GM23248 (cell line): ENCODE measurements around the gene ZC3H7A. TPM values are rescaled to one million over a fixed set of nuclear protein-coding genes. Genes with fewer than 3 reads are reported as not detected.

Source experiments
- DNase-seq: peaks from one replicate; pipeline ENCODE4 v3.0.0-alpha.2; 2015
- H2AFZ ChIP-seq: fragments of 200-600 bp; sonication (generic); 2 replicates; pipeline ENCODE4 v1.6.1; 2016; ENCODE audit warnings: antibody characterized with exemption
- H3F3A ChIP-seq: fragments of 200-600 bp; sonication (generic); 2 replicates; pipeline ENCODE4 v1.6.1; 2016; ENCODE audit warnings: mild to moderate bottlenecking, antibody characterized with exemption, mixed run types; ENCODE audit not compliant: insufficient read depth
- H3K27ac ChIP-seq: fragments of 200-600 bp; sonication (generic); 2 replicates; pipeline ENCODE4 v1.5.1; 2016; ENCODE audit warnings: mild to moderate bottlenecking
- H3K27me3 ChIP-seq: fragments of 200-600 bp; sonication (generic); replicated peaks from 2 replicates; pipeline ENCODE4 v1.6.1; 2016; ENCODE audit warnings: mild to moderate bottlenecking; ENCODE audit not compliant: insufficient read depth
- H3K36me3 ChIP-seq: fragments of 200-600 bp; sonication (generic); 2 replicates; pipeline ENCODE4 v1.6.1; 2016; ENCODE audit warnings: low read depth, mild to moderate bottlenecking
- H3K4me1 ChIP-seq: fragments of 200-600 bp; sonication (generic); 2 replicates; pipeline ENCODE4 v1.6.1; 2016; ENCODE audit warnings: mild to moderate bottlenecking; ENCODE audit not compliant: insufficient read depth
- H3K4me2 ChIP-seq: fragments of 200-600 bp; sonication (generic); one replicate; pipeline ENCODE4 v1.6.1; 2016; ENCODE audit warnings: mild to moderate bottlenecking; ENCODE audit not compliant: unreplicated experiment
- H3K4me3 ChIP-seq: fragments of 200-600 bp; sonication (generic); 2 replicates; pipeline ENCODE4 v1.5.1; 2016; ENCODE audit warnings: mild to moderate bottlenecking
- H3K79me2 ChIP-seq: fragments of 200-600 bp; sonication (generic); 2 replicates; pipeline ENCODE4 v1.6.1; 2016; ENCODE audit warnings: mild to moderate bottlenecking; ENCODE audit not compliant: insufficient read depth
- H3K9ac ChIP-seq: fragments of 200-600 bp; sonication (generic); 2 replicates; pipeline ENCODE4 v1.6.1; 2016; ENCODE audit warnings: mild to moderate bottlenecking
- H3K9me2 ChIP-seq: fragments of 200-600 bp; sonication (generic); 2 replicates; pipeline ENCODE4 v1.6.1; 2016; ENCODE audit warnings: mixed run types, mild to moderate bottlenecking, moderate library complexity; ENCODE audit not compliant: insufficient read depth
- H3K9me3 ChIP-seq: fragments of 200-600 bp; sonication (generic); one replicate; pipeline ENCODE4 v1.6.1; 2017; ENCODE audit warnings: low read depth
- H4K20me1 ChIP-seq: fragments of 200-600 bp; sonication (generic); 2 replicates; pipeline ENCODE4 v1.6.0; 2016; ENCODE audit not compliant: insufficient read depth
- EZH2 ChIP-seq: fragments of 200-600 bp; sonication (generic); IDR thresholded peaks from 2 replicates; pipeline ENCODE4 v1.6.1; 2018; ENCODE audit warnings: antibody characterized with exemption, mild to moderate bottlenecking; ENCODE audit not compliant: insufficient read depth, poor library complexity, severe bottlenecking
- EZH2phosphoT487 ChIP-seq: fragments of 200-600 bp; sonication (generic); IDR thresholded peaks from 2 replicates; pipeline ENCODE4 v1.6.1; 2018; ENCODE audit warnings: antibody characterized with exemption, moderate library complexity, mild to moderate bottlenecking, low read depth; ENCODE audit not compliant: insufficient read depth
- WGBS, 2 experiments: methylation state at CpG; one replicate each; pipeline ENCODE4 v1.1.6; 2015 to 2017; ENCODE audit warnings: low lambda C conversion rate in 2 of 2, low coverage in 1 of 2; ENCODE audit errors: missing lambda C conversion rate in 2 of 2; 5-methylcytosine and 5-hydroxymethylcytosine counted together
- in situ Hi-C: fragments of 300-500 bp; cut with MboI; formaldehyde crosslinking; loops from 2 replicates; pipeline ENCODE4 v1.15.0; 2020
- polyA plus RNA-seq: library from polyadenylated mRNA; unstranded; fragments of >200 nt; fragmentation: Nextera tagmentation; extraction: Ambion mirVana; gene quantifications from 2 replicates; pipeline ENCODE4 v1.2.1, GENCODE V29; 2016
- total RNA-seq: library from RNA; depleted of rRNA; stranded (reverse); fragments of >200 nt; shearing (Covaris generic); gene quantifications from 2 replicates; pipeline ENCODE4 v1.2.3, GENCODE V29; 2014

ZC3H7A gene
- total and polyA plus RNA-seq, 2 experiments from 2014 or later: 33.6 to 48.0 TPM

DNA sequence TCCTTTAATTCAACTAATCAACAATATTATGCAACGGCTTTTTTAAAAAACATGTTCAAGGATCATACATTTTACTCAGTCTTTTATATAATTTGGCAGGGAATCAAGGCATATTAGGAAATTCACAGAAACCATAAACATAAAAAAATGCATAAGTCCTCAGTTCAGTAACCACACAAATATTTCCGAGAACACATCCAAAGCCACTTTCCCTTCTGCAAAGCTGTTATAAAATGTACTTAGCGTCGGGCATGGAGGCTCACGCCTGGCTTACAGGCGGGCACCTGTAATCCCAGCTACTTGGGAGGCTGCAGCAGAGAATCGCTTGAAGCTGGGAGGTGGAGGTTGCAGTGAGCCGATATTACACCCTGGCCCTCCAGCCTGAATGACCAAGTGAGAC is 9.7 kb upstream of the ZC3H7A start:
- DNase-seq: peak; percentile 69
- Histone ChIP-seq H3K9ac (no peak overlapping the region), H3K79me2 (no peaks in the 10 kb centered on the region), H3K9me3 (no peaks in the 10 kb centered on the region), H3K27me3 (no peaks in the 10 kb centered on the region), H2AFZ (no peak overlapping the region), H3K4me3 (no peak overlapping the region), H3K4me1 (peaks cover 6% of the 10 kb centered on the region), H3K4me2 (no peak overlapping the region), H4K20me1 (no peaks in the 10 kb centered on the region), H3K9me2 (no peaks in the 10 kb centered on the region), H3K36me3 (no peaks in the 10 kb centered on the region), H3K27ac (no peak overlapping the region), H3F3A (peaks cover 10% of the 10 kb centered on the region; the same call in 1 of the 2 replicates)
- in situ Hi-C loops: loop anchor here (25.0 kb wide), 1 partner anchor 394 kb away; no protein-coding TSS in a partner anchor
- 6 to 8% methylated on average over 8 of the region's 8 CpGs for WGBS, 2 experiments
- TF ChIP-seq EZH2: no peak
- no peak for TF ChIP-seq EZH2phosphoT487

DNA sequence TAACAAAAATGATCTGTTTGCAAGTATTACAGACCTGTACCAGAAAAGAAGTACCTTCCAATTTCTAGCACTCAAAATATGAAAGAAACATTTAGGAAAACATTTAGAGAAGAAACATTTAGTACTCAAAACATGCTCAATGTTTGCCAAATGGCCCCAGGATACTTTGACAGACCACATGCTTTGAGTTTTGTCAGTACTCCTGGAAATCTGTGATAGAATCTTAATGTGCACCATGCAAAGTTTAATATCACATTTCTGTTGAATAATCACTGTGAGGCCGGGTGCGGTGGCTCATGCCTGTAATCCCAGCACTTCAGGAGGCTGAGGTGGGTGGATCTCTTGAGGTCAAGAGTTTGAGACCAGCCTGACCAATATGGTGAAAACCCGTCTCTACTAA is 8.5 kb upstream of the ZC3H7A start:
- H3K79me2 ChIP-seq: no peaks in the 10 kb centered on the region
- no peaks in the 10 kb centered on the region for H3K9me2 ChIP-seq
- peaks cover 18% of the 10 kb centered on the region for H3K4me1 ChIP-seq
- in situ Hi-C loops: loop anchor here (25.0 kb wide), 1 partner anchor 393 kb away; no protein-coding TSS in a partner anchor
- H2AFZ ChIP-seq: no peak overlapping the region
- H3K9ac ChIP-seq: no peak overlapping the region
- no peaks in the 10 kb centered on the region for H3K27me3 ChIP-seq
- TF ChIP-seq EZH2 (no peak), EZH2phosphoT487 (no peak)
- DNase-seq: no peak
- H3K36me3 ChIP-seq: no peaks in the 10 kb centered on the region
- peaks cover 15% of the 10 kb centered on the region for H3F3A ChIP-seq
- 85 to 90% methylated on average over 3 of the region's 3 CpGs for WGBS, 2 experiments
- H3K27ac ChIP-seq: no peak overlapping the region
- H4K20me1 ChIP-seq: no peaks in the 10 kb centered on the region
- H3K9me3 ChIP-seq: no peaks in the 10 kb centered on the region
- no peak overlapping the region for H3K4me3 ChIP-seq
- H3K4me2 ChIP-seq: no peak overlapping the region

DNA sequence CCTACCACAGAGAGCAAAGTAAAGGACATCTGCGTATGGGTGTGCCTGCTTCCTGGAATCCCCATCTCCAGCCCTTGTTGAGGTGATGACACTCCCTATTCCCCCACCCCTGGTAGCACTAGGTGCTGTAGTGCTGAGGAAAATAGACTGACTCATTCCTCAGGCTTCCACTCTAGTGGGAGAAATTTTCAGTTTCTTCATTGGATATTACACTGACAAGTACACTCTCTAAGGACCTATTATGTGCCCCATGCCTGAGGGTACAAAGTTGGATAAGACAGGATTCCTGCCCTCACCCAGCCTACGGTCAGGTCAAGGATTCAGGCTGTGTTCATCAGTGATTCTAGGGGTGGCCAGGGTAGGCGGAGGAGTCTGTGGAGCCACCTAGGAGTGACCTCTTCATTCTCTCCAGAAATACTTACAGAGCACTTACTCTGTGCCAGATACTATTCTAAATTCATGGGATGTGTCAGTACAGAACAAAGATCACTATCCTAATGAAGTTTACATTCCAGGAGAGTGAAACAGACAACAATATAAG is 4.5 kb upstream of the ZC3H7A start:
- Histone ChIP-seq H3K9me3 (no peaks in the 10 kb centered on the region), H3F3A (peaks cover 44% of the 10 kb centered on the region), H4K20me1 (no peaks in the 10 kb centered on the region), H3K27ac (peak overlapping the region; percentile 63), H3K9me2 (no peaks in the 10 kb centered on the region), H3K9ac (peak overlapping the region; percentile 24), H3K36me3 (no peaks in the 10 kb centered on the region), H2AFZ (no peak overlapping the region), H3K4me2 (peak overlapping the region; percentile 66), H3K79me2 (peaks cover 25% of the 10 kb centered on the region), H3K27me3 (no peaks in the 10 kb centered on the region), H3K4me1 (peaks cover 34% of the 10 kb centered on the region), H3K4me3 (no peak overlapping the region)
- peak; percentile 68 for DNase-seq
- TF ChIP-seq EZH2phosphoT487 (no peak), EZH2 (no peak)
- 49 to 62% methylated on average over 3 of the region's 3 CpGs for WGBS, 2 experiments
- in situ Hi-C loops: loop anchor here (25.0 kb wide), 1 partner anchor 389 kb away; no protein-coding TSS in a partner anchor

DNA sequence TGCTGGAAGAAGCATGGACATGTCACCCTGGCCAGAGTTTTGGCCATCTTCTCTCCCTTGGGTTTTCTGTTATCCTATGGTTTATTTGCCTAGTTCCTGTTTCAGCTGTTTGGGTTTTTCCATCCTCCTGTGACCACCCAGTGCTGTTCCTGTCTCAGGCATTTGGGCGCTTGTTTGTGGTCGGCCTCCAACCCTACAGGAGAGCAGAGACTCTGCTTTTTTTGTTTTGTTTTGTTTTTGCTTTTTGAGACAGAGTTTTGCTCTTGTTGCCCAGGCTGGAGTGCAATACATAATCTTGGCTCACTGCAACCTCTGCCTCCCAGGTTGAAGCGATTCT is 3.3 kb upstream of the ZC3H7A start:
- no peak for DNase-seq
- no peaks in the 10 kb centered on the region for H3K36me3 ChIP-seq
- H3K27me3 ChIP-seq: no peaks in the 10 kb centered on the region
- in situ Hi-C loops: loop anchor here (25.0 kb wide), 1 partner anchor 388 kb away; no protein-coding TSS in a partner anchor
- no peak overlapping the region for H3K27ac ChIP-seq
- TF ChIP-seq EZH2phosphoT487 (no peak), EZH2 (no peak)
- no peaks in the 10 kb centered on the region for H4K20me1 ChIP-seq
- no peak overlapping the region for H3K9ac ChIP-seq
- peaks cover 48% of the 10 kb centered on the region for H3F3A ChIP-seq
- H3K4me1 ChIP-seq: peaks cover 40% of the 10 kb centered on the region
- no peaks in the 10 kb centered on the region for H3K9me2 ChIP-seq
- no peak overlapping the region for H3K4me2 ChIP-seq
- peaks cover 37% of the 10 kb centered on the region for H3K79me2 ChIP-seq
- 98 to 100% methylated on average over 3 of the region's 3 CpGs for WGBS, 2 experiments
- no peak overlapping the region for H3K4me3 ChIP-seq
- no peaks in the 10 kb centered on the region for H3K9me3 ChIP-seq
- H2AFZ ChIP-seq: no peak overlapping the region
